Measurements from ENCODE around the gene BRD2.

Gene BRD2

DNA sequence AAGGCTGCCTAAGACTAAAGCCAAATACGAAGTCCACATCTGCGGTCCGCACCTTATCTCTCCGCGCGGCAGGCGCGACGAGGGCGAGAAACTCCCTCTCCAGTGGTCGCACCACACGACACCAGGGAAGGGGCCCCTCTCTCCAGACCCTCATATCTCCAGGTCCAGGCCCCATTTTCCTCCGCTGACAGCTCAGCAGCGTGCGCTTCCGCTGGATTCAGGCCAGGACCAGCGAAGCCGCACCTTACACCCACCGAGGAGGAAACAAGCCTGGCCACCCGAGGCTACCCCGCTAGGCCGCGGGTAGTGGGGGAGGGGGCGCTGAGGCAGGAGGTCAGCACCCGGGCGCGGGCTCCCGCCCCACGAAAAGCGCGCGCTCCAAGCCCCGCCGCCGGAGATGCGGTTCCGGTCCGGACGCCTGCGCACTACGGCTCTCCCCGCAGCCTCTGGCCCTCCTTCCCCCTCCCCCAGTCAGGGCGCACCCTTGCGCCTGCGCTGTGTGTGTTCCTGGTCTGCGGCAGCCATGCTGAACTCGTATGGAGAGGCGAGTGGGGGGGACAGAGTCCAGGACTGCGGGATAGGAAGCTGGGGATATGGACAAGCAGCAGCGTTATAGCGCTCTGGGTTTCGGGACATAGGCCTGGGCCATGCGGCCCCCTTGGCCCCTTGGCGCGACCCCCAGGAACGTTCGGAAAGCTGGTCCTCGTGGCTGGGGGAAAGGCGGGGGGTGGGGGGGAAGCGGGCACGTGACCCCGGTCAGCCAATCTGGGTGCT lies at the start of gene BRD2:
BRD2 (plus strand) TSS at position 502 of the 774 bp plus-strand sequence. CDS start 4,305 bp downstream, outside the sequence.
- H3K4me3 ChIP-seq (replicated peaks; ENCODE audit: low read depth, low read length), result peak within 1 kb of the TSS; percentile 58
- TF ChIP-seq, protein P1, sequence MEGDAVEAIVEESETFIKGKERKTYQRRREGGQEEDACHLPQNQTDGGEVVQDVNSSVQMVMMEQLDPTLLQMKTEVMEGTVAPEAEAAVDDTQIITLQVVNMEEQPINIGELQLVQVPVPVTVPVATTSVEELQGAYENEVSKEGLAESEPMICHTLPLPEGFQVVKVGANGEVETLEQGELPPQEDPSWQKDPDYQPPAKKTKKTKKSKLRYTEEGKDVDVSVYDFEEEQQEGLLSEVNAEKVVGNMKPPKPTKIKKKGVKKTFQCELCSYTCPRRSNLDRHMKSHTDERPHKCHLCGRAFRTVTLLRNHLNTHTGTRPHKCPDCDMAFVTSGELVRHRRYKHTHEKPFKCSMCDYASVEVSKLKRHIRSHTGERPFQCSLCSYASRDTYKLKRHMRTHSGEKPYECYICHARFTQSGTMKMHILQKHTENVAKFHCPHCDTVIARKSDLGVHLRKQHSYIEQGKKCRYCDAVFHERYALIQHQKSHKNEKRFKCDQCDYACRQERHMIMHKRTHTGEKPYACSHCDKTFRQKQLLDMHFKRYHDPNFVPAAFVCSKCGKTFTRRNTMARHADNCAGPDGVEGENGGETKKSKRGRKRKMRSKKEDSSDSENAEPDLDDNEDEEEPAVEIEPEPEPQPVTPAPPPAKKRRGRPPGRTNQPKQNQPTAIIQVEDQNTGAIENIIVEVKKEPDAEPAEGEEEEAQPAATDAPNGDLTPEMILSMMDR (IDR thresholded peaks at IDR 0.05; ENCODE audit: low read depth, low read length, missing control alignments), result no peak
- peak; percentile 81 for DNase-seq (ENCODE audit: extremely low read depth, low read depth)

DNA sequence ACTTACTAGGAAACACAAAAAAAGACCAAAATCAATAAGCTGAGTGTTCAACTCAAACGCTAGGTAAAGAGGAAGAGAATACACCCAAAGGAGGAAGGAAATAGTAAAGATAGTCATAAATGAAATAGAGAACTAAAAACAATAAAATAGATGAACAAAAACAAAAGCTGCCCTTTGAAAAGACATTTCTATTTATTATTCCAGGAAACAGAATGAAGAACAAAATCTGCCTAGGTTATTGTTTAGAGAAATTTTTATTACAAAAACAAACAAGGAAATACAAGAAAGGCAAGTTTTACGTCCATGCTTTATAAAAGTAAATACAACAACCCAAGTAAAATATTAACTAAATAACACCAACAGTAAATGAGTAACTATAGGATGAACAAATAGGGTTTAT lies 47.7 kb upstream of the BRD2 start:
- TF ChIP-seq, protein P1 (IDR thresholded peaks at IDR 0.05; ENCODE audit: low read depth, low read length, missing control alignments), result no peak
- H3K4me3 ChIP-seq (replicated peaks; ENCODE audit: low read depth, low read length), result no peak overlapping the region
- no peak for DNase-seq (ENCODE audit: extremely low read depth, low read depth)

DNA sequence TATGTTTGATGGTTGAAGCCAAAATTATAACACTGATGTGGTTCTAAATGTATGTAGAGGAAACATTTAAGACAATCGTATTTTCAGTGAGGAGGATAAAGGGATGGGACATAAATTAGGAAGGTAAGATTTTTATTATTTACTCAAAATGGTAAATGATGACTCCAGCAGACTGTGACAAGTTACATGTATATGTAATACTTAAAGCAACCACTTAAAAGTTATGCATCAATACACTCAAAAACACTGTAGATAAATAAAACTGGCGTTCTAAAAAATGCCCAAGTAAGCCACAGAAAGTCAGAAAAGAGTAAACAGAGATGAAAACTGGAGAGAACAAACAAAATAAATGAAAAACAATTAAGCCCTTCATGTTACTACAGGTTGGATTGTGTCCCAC lies 46.3 kb upstream of the BRD2 start:
- TF ChIP-seq, protein P1 (IDR thresholded peaks at IDR 0.05; ENCODE audit: low read depth, low read length, missing control alignments), result no peak
- DNase-seq (ENCODE audit: extremely low read depth, low read depth), result no peak
- H3K4me3 ChIP-seq (replicated peaks; ENCODE audit: low read depth, low read length), result no peak overlapping the region

DNA sequence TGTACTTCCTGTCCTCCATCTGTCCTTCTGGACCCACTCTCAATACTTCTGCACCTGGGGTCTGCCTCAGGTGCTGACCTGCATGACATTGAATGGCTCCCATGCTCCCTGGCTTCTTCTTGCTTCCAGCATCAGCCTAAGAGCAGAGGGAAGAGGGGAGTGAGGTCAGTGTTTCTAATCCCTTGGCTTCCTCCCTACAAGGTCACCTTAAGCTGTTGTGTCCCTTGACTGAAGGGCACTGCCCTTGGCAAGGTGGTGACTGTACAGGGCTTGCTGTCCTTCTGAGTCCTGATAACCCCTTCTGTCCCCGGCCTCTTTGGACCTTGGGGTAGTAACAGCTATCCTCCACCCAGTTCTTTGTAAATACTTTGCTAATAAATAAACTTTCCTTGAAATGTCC lies 37.2 kb upstream of the BRD2 start:
- H3K4me3 ChIP-seq (replicated peaks; ENCODE audit: low read depth, low read length), result no peak overlapping the region
- DNase-seq (ENCODE audit: extremely low read depth, low read depth), result no peak
- TF ChIP-seq, protein P1 (IDR thresholded peaks at IDR 0.05; ENCODE audit: low read depth, low read length, missing control alignments), result no peak

DNA sequence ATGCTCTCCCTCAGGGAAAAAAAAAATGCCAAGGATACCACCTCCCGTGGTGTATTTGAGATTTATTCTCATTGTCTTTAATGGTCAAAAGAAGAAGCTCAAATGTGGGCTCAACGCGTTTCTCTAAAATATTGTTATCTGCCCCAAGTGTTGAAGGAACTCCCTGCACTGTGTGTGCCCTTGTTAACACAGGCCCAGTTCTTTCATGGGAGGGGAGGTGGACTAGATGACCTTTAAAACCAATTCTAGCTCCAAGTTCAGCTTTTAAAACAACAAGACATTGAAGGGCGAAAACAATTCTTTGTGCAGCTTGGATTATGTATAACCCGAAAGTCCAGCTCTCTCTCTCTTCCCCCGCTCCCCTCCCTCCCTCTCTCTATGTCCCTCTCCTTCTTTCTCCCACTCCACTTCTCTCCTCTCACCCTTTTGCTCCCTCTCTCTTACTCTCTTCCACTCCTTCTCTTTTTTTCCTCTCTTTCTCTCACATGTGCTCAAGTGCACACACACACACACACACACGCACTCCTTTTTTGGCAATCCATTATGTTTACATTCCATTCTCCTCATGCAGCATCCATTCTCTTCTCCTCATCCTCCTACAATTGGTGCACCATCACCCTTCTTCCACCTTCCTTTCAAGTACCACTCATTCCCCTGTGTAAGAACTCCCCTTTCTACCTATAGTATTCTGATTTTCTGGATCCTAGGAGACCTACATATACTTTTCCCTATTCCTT lies 36.1 kb upstream of the BRD2 start:
- TF ChIP-seq, protein P1 (IDR thresholded peaks at IDR 0.05; ENCODE audit: low read depth, low read length, missing control alignments), result no peak
- no peak overlapping the region for H3K4me3 ChIP-seq (replicated peaks; ENCODE audit: low read depth, low read length)
- DNase-seq (ENCODE audit: extremely low read depth, low read depth), result no peak

DNA sequence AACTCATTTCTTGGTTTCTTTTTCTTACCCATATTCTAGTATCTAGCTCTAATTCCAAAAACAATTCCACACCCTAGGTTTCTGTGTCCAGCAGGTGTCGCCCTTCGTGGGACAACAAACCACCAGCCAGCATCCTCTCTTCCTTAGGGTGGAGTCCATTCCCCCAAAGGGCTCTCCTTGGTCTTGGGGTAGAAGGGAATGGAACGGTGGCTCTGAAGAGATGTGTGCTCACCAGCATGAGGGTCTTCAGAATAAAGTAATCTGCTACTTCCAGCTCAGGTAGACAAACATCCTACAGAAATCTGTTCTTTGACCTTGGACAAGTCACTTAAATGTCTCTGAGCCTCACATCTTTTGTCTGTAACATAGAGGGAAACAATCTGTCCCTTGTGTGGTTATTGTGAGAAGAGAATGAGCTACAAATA lies 34.7 kb upstream of the BRD2 start:
- DNase-seq (ENCODE audit: extremely low read depth, low read depth), result peak; percentile 41
- no peak overlapping the region for H3K4me3 ChIP-seq (replicated peaks; ENCODE audit: low read depth, low read length)
- TF ChIP-seq, protein P1 (IDR thresholded peaks at IDR 0.05; ENCODE audit: low read depth, low read length, missing control alignments), result peak; percentile 78
